Large intestine (tissue), 3 donors: ENCODE results near the gene PGM3. TPM values are rescaled to one million over a fixed set of nuclear protein-coding genes. Genes with fewer than 3 reads are reported as not detected.

ENCODE experiments used
- DNase-seq, 2 donors: peaks; one replicate each; pipeline versions ENCODE4 v3.0.0 to v3.0.0-alpha.2; 2013
- H3K27ac ChIP-seq: one replicate; pipeline ENCODE4 v1.5.1; 2013; ENCODE audit warnings: low read length
- H3K27me3 ChIP-seq: 2 replicates; pipeline ENCODE4 v1.6.1; 2013; ENCODE audit warnings: low read length; ENCODE audit not compliant: control insufficient read depth, insufficient read depth
- H3K36me3 ChIP-seq: 2 replicates; pipeline ENCODE4 v1.6.1; 2013; ENCODE audit warnings: low read length; ENCODE audit not compliant: control insufficient read depth, insufficient read depth
- H3K4me1 ChIP-seq: one replicate; pipeline ENCODE4 v1.6.1; 2013; ENCODE audit warnings: low read length; ENCODE audit not compliant: control insufficient read depth, insufficient read depth
- H3K4me3 ChIP-seq: one replicate; pipeline ENCODE4 v1.5.1; 2013; ENCODE audit warnings: low read length
- H3K9me3 ChIP-seq: one replicate; pipeline ENCODE4 v1.6.1; 2013; ENCODE audit warnings: mild to moderate bottlenecking, low read depth, low read length, moderate library complexity; ENCODE audit not compliant: control insufficient read depth
- WGBS: methylation state at CpG from one replicate; pipeline ENCODE4 v1.1.5; 2013; ENCODE audit warnings: low lambda C conversion rate; ENCODE audit not compliant: insufficient coverage; 5-methylcytosine and 5-hydroxymethylcytosine counted together
- polyA plus RNA-seq: library from polyadenylated mRNA; unstranded; fragments of 120-200 nt; gene quantifications from one replicate; pipeline ENCODE4 v1.2.1, GENCODE V29; 2013

The PGM3 gene
- polyA plus RNA-seq, 1 donor: 71.6 TPM

DNA sequence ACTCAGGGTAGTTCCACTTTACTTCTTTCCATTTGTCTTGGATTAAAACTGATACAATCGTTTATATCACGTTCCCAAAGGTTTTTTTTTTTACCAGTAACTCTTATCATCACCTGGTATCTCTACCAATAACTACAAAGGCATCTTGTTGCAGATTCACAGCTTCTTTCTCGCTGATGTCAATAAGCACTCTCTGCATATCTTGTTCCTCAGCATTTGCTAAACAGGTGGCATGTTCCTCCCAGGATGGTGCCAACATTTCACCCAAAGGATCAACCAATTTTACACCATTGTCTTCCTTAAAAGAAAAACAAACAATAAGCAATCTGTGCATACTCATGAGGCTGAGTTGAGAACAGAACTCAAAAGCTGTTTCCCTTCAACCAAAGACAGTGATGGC lies 4.6 kb downstream of the PGM3 start:
- Histone ChIP-seq H3K27me3 (no peaks in the 10 kb centered on the region), H3K4me3 (no peak overlapping the region), H3K36me3 (peaks cover 31% of the 10 kb centered on the region), H3K27ac (no peak overlapping the region), H3K9me3 (no peaks in the 10 kb centered on the region), H3K4me1 (peaks cover 14% of the 10 kb centered on the region)
- no peak for DNase-seq
- 62% methylated on average over 2 of the region's 3 CpGs for WGBS

DNA sequence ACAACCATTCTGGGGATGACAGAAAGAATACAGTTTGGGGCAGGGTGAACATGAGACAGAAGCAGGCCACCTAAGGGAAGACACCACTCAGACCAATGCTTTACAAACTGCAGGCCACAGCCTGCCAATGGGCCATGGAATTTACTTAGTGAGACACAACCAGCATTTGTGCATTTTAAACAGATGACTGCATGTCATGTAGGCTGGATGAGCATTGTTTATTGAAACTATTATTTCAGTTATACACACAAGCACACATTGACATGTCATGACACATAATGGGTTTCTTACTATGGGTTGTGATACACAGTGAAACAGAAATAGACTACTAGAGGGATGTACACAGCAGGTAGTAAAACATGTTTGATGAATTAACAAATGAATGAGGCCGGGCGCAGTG lies 8.0 kb downstream of the PGM3 start:
- Histone ChIP-seq H3K4me3 (no peak overlapping the region), H3K36me3 (peaks cover 58% of the 10 kb centered on the region), H3K27me3 (no peaks in the 10 kb centered on the region), H3K27ac (no peak overlapping the region), H3K9me3 (no peaks in the 10 kb centered on the region), H3K4me1 (peaks cover 5% of the 10 kb centered on the region)
- no peak for DNase-seq
- WGBS: no CpG with 5 or more reads among the region's 2 CpGs

DNA sequence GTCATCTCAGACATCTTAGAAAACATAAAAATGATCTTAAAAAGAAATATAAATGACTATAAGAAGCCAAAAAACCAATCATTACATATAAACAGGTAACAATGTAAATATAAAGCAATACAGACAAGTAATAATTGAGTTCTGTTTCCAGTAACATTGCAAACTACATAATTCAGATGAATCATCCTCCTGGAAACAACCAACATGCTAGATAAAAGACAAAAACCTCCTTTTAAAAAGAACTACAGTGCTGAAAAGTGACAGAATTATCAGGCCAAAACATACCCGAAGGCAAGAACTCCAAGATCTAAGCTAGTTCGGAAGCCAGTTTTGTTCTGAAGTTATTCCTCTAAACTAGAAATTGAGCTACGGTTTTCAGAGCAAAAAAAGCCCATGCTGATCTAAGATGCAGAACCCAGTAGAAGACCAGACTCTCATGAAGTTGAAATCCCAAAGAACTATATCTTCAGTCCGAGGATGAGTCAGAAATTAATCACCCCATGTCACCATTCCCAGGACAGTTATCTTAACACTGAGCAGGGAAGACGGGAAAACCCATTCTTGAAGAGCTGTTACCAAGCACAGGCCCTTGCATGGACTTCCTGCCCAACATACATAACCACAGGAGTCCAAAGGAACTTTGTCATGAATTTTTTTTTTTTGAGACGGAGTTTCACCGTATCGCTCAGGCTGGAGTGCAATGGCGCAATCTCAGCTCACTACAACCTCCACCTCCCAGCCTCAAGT lies 9.8 kb downstream of the PGM3 start:
- Histone ChIP-seq H3K4me1 (no peaks in the 10 kb centered on the region), H3K27me3 (no peaks in the 10 kb centered on the region), H3K4me3 (no peak overlapping the region), H3K9me3 (no peaks in the 10 kb centered on the region), H3K27ac (no peak overlapping the region), H3K36me3 (peaks cover 58% of the 10 kb centered on the region)
- WGBS: 100% methylated on average over 2 of the region's 9 CpGs
- DNase-seq: peak in 1 of 2 donors; percentile 18

DNA sequence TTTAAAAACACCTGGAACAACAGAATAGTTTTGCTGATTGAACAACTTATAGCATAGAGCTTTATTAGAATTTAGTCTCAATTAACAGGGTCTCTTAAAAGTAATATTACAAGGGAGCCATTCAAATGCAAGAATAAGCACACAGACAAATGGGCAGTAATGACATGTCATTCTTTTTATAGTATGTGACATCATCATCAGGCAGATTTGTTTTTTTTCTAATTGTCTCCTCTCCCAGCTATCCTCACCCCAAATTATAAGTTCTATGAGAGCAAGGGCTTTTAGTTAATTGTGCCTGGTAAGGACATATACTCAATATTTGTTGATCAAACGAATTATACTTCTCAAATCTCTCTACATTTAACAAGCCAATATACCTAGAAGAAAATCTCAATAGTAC lies 11.0 kb downstream of the PGM3 start:
- no CpG with 5 or more reads among the region's 1 CpG for WGBS
- DNase-seq: no peak
- Histone ChIP-seq H3K27ac (no peak overlapping the region), H3K4me1 (no peaks in the 10 kb centered on the region), H3K9me3 (no peaks in the 10 kb centered on the region), H3K36me3 (peaks cover 68% of the 10 kb centered on the region), H3K4me3 (no peak overlapping the region), H3K27me3 (no peaks in the 10 kb centered on the region)

DNA sequence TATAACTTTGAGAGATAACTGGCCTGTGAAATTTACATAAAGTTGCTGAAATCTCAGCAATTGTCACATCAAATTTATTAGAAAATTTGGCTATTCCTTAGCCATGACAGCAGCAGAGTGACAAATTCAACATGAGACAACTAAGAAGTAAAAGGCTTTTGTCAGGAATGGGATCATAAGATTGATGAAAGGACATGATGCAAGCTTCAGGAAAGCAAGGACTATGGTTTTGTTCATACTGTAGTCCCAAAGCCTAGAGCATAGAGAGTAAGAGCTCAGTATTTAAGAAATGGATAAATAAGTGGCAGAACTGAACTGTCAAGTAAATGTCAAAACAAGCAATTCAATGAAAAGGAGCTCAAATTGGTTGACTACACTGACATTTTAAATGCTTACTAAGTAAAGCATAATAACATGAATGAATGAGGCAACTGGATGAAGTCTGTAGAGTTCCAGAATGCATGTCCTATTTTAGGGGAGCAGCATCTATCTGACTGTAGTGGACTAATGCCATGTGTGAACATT lies 12.6 kb downstream of the PGM3 start:
- Histone ChIP-seq H3K36me3 (peaks cover 72% of the 10 kb centered on the region), H3K4me3 (no peak overlapping the region), H3K27me3 (no peaks in the 10 kb centered on the region), H3K9me3 (no peaks in the 10 kb centered on the region), H3K4me1 (no peaks in the 10 kb centered on the region), H3K27ac (no peak overlapping the region)
- DNase-seq: no peak

DNA sequence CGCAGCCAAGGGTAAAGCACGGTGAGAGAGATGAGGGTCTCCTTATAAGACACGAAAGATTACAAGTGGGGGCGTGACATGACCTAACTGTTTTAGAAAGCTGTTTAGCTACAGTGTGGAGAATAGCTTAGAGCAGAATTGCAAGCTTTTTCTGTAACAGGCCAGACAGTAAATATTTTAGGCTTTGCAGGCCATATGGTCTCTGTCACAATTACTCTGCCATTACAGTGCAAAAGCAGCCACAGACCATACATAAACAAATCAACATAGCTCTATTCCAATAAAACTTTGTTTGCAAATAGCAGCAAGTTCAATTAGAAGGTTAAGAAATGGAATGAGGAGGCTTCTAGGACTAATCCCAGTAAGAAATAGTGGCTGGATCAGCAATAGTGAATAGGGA lies 16.8 kb downstream of the PGM3 start:
- no peak overlapping the region for H3K27ac ChIP-seq
- DNase-seq: no peak
- H3K36me3 ChIP-seq: peaks cover 75% of the 10 kb centered on the region
- H3K9me3 ChIP-seq: no peaks in the 10 kb centered on the region
- no peak overlapping the region for H3K4me3 ChIP-seq
- WGBS: 100% methylated on average over 2 of the region's 4 CpGs
- H3K27me3 ChIP-seq: no peaks in the 10 kb centered on the region
- no peaks in the 10 kb centered on the region for H3K4me1 ChIP-seq

DNA sequence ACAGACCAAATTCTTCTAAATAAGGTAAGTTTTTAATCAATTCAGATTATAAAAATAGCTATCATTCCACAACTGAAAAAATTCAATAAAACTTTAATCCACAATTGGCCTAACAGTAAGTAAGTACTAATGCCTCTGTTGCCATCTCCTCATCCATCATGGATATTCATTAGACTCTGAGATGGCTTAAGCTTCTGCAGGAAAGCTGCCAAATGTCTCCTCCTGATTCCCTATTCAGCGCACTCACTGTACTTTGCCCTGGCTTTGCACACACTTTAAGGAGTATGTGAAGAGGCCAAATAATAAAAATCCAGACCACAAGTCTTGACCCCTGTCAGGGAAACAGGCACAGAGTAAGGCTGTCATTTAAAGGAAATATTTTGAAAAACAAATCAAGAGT lies 23.6 kb downstream of the PGM3 start:
- Histone ChIP-seq H3K9me3 (no peaks in the 10 kb centered on the region), H3K4me1 (no peaks in the 10 kb centered on the region), H3K27ac (no peak overlapping the region), H3K36me3 (peaks cover 76% of the 10 kb centered on the region), H3K27me3 (no peaks in the 10 kb centered on the region), H3K4me3 (no peak overlapping the region)
- WGBS: no CpG with 5 or more reads among the region's 1 CpG
- DNase-seq: no peak

DNA sequence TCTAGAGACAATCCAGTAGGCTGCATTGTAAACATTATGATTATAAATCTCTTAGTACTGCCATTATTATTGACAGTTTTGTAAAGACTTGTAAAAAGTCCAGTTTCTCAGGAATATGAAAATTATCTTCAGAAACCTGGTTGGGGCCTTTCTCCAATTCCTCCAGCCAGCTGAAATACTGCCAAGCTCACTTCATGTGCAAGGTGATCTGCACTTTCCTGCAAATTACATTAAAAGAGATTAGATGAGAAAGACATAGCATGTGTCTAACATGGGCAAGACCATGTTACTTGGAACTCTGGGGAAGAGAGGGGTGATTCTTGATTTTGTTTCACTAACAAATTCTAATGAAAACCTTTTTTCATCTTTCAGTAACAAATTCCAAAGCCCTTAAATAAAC lies 24.0 kb downstream of the PGM3 start:
- H3K4me1 ChIP-seq: no peaks in the 10 kb centered on the region
- no peaks in the 10 kb centered on the region for H3K27me3 ChIP-seq
- no peaks in the 10 kb centered on the region for H3K9me3 ChIP-seq
- no peak overlapping the region for H3K4me3 ChIP-seq
- H3K27ac ChIP-seq: no peak overlapping the region
- H3K36me3 ChIP-seq: peaks cover 76% of the 10 kb centered on the region
- DNase-seq: no peak

DNA sequence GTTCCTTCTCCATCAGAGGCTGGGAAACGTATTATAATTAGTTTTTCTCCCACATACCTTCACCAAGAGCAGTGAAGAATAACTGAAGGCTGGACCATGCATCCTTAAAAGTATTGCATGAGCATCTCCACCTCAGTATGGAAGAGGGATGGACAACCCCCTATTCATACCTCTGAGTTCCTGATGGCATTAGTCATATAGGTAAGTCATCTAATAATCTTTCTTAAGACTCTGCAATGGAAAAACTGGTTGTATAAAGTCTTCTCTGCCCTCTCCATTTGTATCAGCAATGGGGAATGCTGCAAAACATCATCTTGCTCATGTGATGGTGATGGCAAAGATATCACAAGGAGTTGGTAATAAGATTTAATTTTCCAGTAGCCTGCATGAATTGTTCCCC lies 24.5 kb downstream of the PGM3 start:
- Histone ChIP-seq H3K9me3 (no peaks in the 10 kb centered on the region), H3K27ac (no peak overlapping the region), H3K36me3 (peaks cover 72% of the 10 kb centered on the region), H3K27me3 (no peaks in the 10 kb centered on the region), H3K4me1 (no peaks in the 10 kb centered on the region), H3K4me3 (no peak overlapping the region)
- DNase-seq: no peak
- WGBS: no CpG with 5 or more reads among the region's 1 CpG

DNA sequence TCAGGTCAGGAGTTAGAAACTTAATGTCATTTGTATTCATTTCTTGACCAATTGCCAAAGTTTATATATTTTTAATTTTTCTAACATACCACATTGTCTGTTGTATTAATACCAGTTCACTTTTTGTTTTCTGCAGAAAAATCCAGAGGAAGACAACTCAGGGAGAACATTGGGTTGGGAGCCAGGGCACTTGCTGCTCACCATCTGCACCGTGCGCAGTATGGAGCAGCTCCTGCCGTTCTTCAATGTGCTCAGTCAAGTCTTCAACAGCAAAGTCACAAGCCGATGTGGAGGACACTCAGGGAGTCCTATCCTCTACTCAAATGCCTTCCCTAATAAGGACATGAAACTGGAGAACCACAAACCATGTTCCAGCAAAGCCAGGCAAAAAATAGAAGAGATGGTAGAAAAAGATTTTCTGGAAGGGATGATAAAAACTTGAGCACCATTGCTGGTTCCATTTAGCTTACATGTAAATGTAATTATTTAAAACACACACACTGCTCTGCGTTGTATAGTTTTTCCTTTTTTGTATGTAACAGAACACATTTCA lies 25.3 kb downstream of the PGM3 start:
- peaks cover 68% of the 10 kb centered on the region for H3K36me3 ChIP-seq
- H3K27ac ChIP-seq: no peak overlapping the region
- WGBS: 100% methylated on average over 1 of the region's 5 CpGs

DNA sequence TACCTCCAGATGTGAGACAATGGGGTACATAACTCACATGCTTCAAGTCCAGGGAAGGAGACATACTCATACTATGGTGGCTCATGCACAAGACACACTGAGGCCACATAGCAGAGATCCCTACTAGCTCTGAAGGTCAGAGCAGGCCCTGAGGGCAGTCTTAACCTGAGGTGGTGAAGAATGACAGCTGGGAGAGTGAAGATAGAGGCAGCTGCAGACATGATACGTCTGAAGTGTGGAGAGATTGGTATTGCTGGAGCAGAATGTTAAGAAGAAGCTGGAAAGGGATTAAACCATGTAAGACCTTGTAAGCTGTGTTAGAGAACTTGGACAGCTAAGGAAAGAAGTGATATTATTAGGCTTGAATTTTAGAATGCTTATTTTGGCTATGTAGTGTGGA lies 32.9 kb downstream of the PGM3 start:
- peaks cover 42% of the 10 kb centered on the region for H3K36me3 ChIP-seq
- H3K9me3 ChIP-seq: no peaks in the 10 kb centered on the region
- no peaks in the 10 kb centered on the region for H3K4me1 ChIP-seq
- 100% methylated on average over 1 of the region's 1 CpG for WGBS
- H3K27ac ChIP-seq: no peak overlapping the region
- no peaks in the 10 kb centered on the region for H3K27me3 ChIP-seq
- no peak for DNase-seq
- H3K4me3 ChIP-seq: no peak overlapping the region

More for the DNA sequence above, 25.3 kb downstream of the PGM3 start:
- Histone ChIP-seq H3K4me3 (no peak overlapping the region), H3K9me3 (no peaks in the 10 kb centered on the region), H3K4me1 (no peaks in the 10 kb centered on the region), H3K27me3 (no peaks in the 10 kb centered on the region)
- DNase-seq: no peak
